GM10266 (cell line): Measurements from ENCODE around the gene GALNTL6.
A peak's percentile ranks its signal among the peaks of the same experiment; 100 is the strongest.

ENCODE experiments used
- DNase-seq: peaks from one replicate; pipeline ENCODE4 v3.0.0; 2012; ENCODE audit errors: extremely low spot score
- CTCF ChIP-seq: IDR thresholded peaks from 2 replicates; pipeline ENCODE4 v1.5.1; 2012; ENCODE audit warnings: mild to moderate bottlenecking, low read depth; ENCODE audit not compliant: control insufficient read depth, insufficient read depth; ENCODE audit errors: missing control alignments

The GALNTL6 gene

GRCh38 chr4:172163215-172163614, 350.0 kb downstream of the GALNTL6 start:
- TF ChIP-seq CTCF, result no peak
- no peak for DNase-seq

- TF ChIP-seq CTCF, result no peak
- no peak for DNase-seq
Observed at GRCh38 chr4:172168888-172169287, 355.7 kb downstream of the GALNTL6 start.

- no peak for DNase-seq
- TF ChIP-seq CTCF, result no peak
Observed at GRCh38 chr4:172169871-172170270, 356.7 kb downstream of the GALNTL6 start.

GRCh38 chr4:172173206-172173605, 360.0 kb downstream of the GALNTL6 start:
- no peak for DNase-seq
- TF ChIP-seq CTCF, result no peak

GRCh38 chr4:172177382-172177781, 364.2 kb downstream of the GALNTL6 start:
- DNase-seq, result no peak
- no peak for TF ChIP-seq CTCF

- no peak for TF ChIP-seq CTCF
- no peak for DNase-seq
Observed at GRCh38 chr4:172188248-172188988, 375.2 kb downstream of the GALNTL6 start.

- peak; percentile 53 for TF ChIP-seq CTCF
- peak; percentile 12 for DNase-seq
Observed at GRCh38 chr4:172202480-172203076, 389.4 kb downstream of the GALNTL6 start.
